Esophagus (tissue), 2 donors: Measurements from ENCODE around the gene PCDH11X. TPM values are rescaled to one million over a fixed set of nuclear protein-coding genes. Genes with fewer than 3 reads are reported as not detected.
"Not testable (repeated sequence)": the region's sequence is repeated elsewhere in the genome, so short reads cannot be mapped to it uniquely, and the experiment has no call there.

ENCODE experiments used
- H3K27ac ChIP-seq, 2 donors: one replicate each; pipeline ENCODE4 v1.5.1; 2013; ENCODE audit warnings: low read depth in 2 of 2, mild to moderate bottlenecking in 2 of 2, inconsistent platforms in 1 of 2, low read length in 1 of 2, moderate library complexity in 1 of 2
- H3K27me3 ChIP-seq, 2 donors: one replicate each; pipeline ENCODE4 v1.6.1; 2013; ENCODE audit warnings: low read length in 2 of 2, control low read depth in 1 of 2, mild to moderate bottlenecking in 1 of 2; ENCODE audit not compliant: insufficient read depth in 2 of 2, control insufficient read depth in 1 of 2
- H3K36me3 ChIP-seq, 2 donors: one replicate each; pipeline ENCODE4 v1.6.1; 2013; ENCODE audit warnings: low read length in 1 of 2; ENCODE audit not compliant: control insufficient read depth in 2 of 2, insufficient read depth in 2 of 2
- H3K4me1 ChIP-seq, 2 donors: one replicate each; pipeline ENCODE4 v1.6.1; 2013; ENCODE audit warnings: low read length in 1 of 2; ENCODE audit not compliant: control insufficient read depth in 2 of 2, insufficient read depth in 2 of 2
- H3K4me3 ChIP-seq, 2 donors: one replicate each; pipeline ENCODE4 v1.5.1; 2013; ENCODE audit warnings: low read length in 2 of 2, mild to moderate bottlenecking in 2 of 2, low read depth in 1 of 2, moderate library complexity in 1 of 2
- H3K9me3 ChIP-seq, 2 donors: one replicate each; pipeline ENCODE4 v1.6.1; 2013; ENCODE audit warnings: mild to moderate bottlenecking in 2 of 2, low read depth in 1 of 2, low read length in 1 of 2, moderate library complexity in 1 of 2; ENCODE audit not compliant: control insufficient read depth in 2 of 2, insufficient read depth in 1 of 2
- WGBS, 2 donors: extraction: QIAGEN DNeasy Blood & Tissue Kit; methylation state at CpG; one replicate each; pipeline ENCODE4 v1.1.7; 2013; 5-methylcytosine and 5-hydroxymethylcytosine counted together
- polyA plus RNA-seq, 2 donors: library from polyadenylated mRNA; stranded (reverse); fragments of 200-250 nt; gene quantifications; one replicate each; pipeline ENCODE4 v1.2.3, GENCODE V29; 2013
- donor health status: healthy with polysubstance abuse.
- donor health status: Bipolar disorder and iron deficiency.

The PCDH11X gene, protein sequence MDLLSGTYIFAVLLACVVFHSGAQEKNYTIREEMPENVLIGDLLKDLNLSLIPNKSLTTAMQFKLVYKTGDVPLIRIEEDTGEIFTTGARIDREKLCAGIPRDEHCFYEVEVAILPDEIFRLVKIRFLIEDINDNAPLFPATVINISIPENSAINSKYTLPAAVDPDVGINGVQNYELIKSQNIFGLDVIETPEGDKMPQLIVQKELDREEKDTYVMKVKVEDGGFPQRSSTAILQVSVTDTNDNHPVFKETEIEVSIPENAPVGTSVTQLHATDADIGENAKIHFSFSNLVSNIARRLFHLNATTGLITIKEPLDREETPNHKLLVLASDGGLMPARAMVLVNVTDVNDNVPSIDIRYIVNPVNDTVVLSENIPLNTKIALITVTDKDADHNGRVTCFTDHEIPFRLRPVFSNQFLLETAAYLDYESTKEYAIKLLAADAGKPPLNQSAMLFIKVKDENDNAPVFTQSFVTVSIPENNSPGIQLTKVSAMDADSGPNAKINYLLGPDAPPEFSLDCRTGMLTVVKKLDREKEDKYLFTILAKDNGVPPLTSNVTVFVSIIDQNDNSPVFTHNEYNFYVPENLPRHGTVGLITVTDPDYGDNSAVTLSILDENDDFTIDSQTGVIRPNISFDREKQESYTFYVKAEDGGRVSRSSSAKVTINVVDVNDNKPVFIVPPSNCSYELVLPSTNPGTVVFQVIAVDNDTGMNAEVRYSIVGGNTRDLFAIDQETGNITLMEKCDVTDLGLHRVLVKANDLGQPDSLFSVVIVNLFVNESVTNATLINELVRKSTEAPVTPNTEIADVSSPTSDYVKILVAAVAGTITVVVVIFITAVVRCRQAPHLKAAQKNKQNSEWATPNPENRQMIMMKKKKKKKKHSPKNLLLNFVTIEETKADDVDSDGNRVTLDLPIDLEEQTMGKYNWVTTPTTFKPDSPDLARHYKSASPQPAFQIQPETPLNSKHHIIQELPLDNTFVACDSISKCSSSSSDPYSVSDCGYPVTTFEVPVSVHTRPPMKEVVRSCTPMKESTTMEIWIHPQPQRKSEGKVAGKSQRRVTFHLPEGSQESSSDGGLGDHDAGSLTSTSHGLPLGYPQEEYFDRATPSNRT (N-terminal part only)
- under 1 TPM; under 0.01 to 0.02 TPM for polyA plus RNA-seq

DNA sequence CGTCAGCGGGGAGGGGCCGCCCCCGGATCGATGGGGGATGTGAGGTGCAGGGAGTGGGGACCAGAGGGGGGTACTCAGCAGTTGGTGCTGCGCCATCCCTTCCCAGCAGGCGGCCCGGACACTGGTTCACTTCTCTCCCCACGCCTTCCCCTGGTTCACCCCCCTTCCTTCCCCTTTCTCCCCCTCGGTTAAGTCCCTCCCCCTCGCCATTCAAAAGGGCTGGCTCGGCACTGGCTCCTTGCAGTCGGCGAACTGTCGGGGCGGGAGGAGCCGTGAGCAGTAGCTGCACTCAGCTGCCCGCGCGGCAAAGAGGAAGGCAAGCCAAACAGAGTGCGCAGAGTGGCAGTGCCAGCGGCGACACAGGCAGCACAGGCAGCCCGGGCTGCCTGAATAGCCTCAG, at the start of gene PCDH11X:
Gene PCDH11X (plus strand): TSS at position 241 of the 400 bp plus-strand sequence. CDS start 56,130 bp downstream, outside the sequence.
- H3K9me3 ChIP-seq, H3K4me3 ChIP-seq, H3K27me3 ChIP-seq, H3K36me3 ChIP-seq, H3K4me1 ChIP-seq, H3K27ac ChIP-seq: not testable (repeated sequence)
- WGBS, 2 donors: 2% methylated on average over 11 to 12 of the region's 24 CpGs

DNA sequence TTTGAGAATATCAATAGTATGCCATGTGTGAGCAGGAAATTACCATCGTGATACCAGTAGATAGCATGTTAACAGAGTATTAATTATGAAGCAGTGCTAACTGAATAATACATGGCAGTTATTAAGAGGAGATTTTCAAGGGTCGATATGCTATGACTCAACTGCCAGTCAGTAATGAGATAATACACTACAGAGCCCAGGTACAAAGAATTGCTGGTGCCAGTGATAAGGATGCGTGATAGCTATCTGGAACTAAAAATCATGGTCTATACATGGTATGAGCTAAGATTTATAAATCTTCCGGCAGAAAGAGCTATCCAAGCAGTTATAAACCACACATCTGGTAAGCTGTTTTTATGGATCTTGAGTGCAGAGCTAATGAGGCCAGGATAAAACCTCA, 31.7 kb upstream of the PCDH11X start:
- H3K9me3 ChIP-seq, H3K4me3 ChIP-seq, H3K27ac ChIP-seq, H3K27me3 ChIP-seq, H3K4me1 ChIP-seq, H3K36me3 ChIP-seq: not testable (repeated sequence)
- 69 to 88% methylated on average over 1 of the region's 4 CpGs for WGBS, 2 donors

DNA sequence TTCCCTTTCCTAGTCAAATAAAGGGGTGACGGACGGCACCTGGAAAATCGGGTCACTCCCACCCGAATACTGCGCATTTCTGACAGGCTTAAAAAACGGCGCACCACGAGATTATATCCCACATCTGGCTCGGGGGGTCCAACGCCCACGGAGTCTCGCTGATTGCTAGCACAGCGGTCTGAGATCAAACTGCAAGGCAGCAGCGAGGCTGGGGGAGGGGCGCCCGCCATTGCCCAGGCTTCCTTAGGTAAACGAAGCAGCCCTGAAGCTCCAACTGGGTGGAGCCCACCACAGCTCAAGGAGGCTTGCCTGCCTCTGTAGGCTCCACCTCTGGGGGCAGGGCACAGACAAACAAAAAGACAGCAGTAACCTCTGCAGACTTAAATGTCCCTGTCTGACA, 26.2 kb upstream of the PCDH11X start:
- H3K27me3 ChIP-seq, H3K4me3 ChIP-seq, H3K27ac ChIP-seq, H3K9me3 ChIP-seq, H3K36me3 ChIP-seq, H3K4me1 ChIP-seq: not testable (repeated sequence)
- 76 to 86% methylated on average over 17 of the region's 17 CpGs for WGBS, 2 donors

DNA sequence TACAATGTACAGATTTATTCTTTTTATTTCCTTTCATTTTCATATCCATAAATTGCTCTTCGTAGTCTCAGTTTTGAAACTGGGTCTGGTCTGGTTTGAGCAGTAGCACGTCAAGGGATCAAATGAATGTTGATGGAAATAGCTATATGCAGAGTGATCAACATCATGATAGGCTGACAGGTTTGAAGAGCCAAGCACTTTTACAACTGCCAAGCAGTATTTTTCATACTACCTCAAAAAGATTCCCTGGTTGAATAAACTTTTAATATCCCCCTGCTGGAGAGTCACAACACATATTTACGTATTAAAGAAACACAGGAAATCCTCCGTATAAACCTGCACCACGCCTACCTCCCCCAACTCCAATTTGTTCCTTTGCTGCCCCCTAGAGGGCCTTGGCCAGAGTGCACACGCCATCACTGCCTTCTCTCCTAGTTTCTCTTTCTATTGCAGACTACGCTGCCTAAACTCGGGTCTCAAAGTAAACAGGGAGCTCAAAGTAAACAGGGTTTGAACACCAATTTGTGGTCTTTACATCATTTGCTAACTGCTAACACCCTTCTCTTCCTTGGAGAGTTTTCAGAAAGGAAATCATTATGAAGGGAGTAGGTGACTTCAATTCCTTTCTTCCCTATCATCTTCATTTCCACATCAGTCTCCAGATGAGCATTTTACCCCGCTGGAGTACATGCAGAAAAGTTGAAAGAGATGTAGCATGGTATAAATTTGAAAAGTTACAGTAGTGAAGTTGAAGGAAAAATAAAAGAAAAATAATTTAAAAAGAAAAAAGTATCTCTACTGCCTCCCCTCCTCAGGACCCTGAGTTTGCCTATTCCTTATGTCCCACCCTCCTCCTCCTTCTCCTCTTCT, 8.3 kb upstream of the PCDH11X start:
- not testable (repeated sequence) for H3K4me3 ChIP-seq, H3K9me3 ChIP-seq, H3K36me3 ChIP-seq, H3K27ac ChIP-seq, H3K27me3 ChIP-seq, H3K4me1 ChIP-seq
- 16 to 18% methylated on average over 4 of the region's 9 CpGs for WGBS, 2 donors

DNA sequence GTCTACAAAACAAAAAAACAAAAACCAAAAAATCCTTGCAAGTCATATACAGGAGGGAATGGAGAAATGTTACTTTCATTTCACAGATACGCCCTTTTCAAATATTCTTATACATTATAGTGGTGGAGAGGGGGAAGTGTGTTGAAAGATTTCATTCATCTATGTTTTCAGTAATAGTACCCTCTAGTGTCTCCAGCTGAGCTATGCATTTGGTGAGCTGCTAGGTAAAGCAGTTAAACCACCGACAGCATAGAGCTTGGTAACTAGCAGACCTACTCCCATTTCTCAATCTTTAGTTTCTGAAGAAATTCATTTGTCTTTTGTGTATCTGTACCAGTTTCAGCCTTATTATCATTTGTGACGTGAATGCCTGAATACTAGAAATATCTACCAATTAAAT, 5.2 kb upstream of the PCDH11X start:
- 28 to 71% methylated on average over 2 to 3 of the region's 3 CpGs for WGBS, 2 donors

DNA sequence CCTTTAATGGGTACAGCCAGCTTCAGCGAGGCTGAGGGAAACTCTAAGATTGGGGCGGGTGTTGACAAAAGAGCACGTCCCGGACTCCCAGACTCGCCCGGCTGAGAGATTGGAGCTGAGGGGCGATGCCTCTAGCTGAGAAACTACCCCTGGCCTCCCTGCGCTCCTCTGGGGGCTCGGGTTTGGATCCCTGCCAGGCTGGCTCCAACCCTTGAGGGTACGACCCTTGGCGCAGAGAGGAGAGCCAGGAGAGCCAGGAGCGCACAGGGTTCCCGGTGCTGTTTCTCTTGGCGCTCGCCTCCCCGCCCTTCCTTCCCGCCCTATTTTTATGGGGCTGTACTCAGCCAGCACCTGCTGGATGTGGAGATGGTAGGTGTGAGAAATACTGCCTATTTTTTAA, 833 bp downstream of the PCDH11X start:
- H3K27ac ChIP-seq, H3K4me1 ChIP-seq, H3K27me3 ChIP-seq, H3K36me3 ChIP-seq, H3K9me3 ChIP-seq, H3K4me3 ChIP-seq: not testable (repeated sequence)
- 2 to 3% methylated on average over 17 of the region's 17 CpGs for WGBS, 2 donors

More for the DNA sequence above, 5.2 kb upstream of the PCDH11X start:
- H3K36me3 ChIP-seq, H3K4me3 ChIP-seq, H3K9me3 ChIP-seq, H3K4me1 ChIP-seq, H3K27me3 ChIP-seq, H3K27ac ChIP-seq: not testable (repeated sequence)

DNA sequence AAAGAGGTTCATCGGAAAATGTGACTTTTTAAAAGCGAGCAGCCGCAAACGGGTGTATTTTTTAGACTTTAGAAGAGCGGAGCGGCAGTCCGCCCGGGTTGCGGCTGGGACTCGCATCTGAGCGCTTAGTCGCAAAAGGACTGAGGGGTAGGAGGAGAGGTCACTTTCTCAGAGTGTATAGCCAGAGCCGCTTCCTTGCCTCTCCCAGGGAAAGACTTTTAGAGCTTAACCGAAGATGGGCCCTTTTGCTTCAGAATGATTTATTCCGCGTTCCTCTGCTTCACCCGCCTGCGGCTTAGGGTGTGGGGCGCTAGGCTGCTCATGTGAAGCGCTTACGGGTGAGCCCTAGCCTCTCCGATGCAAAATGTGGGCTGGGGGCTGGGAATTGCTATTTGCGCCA, 1.5 kb downstream of the PCDH11X start:
- not testable (repeated sequence) for H3K9me3 ChIP-seq, H3K27ac ChIP-seq, H3K4me1 ChIP-seq, H3K27me3 ChIP-seq, H3K36me3 ChIP-seq, H3K4me3 ChIP-seq
- 4 to 9% methylated on average over 23 of the region's 23 CpGs for WGBS, 2 donors

DNA sequence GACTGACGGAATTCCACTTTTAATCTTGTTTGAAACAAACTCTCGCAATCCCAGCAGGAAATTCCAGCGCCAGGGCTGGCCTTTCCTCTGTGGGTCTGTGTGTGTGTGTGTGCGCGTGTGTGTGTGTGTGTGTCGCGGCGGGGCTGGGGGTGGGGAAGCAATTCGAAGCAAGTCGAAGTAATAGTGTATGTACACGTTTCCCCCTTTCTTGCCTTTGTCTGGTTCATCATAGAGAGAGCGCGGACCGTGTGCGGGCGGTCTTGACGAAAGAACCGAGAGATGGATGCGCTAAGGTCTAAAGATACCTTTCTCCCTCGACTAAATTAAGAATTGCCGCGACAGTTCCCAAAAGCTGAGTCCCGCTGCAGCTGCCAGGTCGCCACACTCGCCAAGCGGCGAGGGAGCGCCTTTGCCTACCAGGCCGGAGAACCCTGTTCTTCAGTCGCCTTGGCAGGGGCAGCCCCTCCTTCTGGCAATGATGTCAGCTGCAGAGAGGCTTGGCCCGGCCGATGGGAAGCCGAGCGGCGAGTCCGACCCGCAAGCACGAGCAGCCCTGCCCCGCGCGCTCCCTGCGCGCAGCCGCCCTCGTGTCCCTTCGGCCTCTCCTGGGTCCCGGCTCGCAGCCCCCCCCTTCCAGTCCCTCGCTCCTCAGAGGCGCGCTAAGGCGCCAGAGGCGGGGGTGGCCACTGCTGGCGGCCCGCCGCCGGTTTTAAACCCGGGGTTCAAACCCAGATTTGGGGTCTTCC, 2.6 kb downstream of the PCDH11X start:
- not testable (repeated sequence) for H3K4me3 ChIP-seq, H3K9me3 ChIP-seq, H3K27me3 ChIP-seq, H3K36me3 ChIP-seq, H3K4me1 ChIP-seq, H3K27ac ChIP-seq
- WGBS, 2 donors: 4 to 6% methylated on average over 34 to 47 of the region's 58 CpGs
